Measurements from ENCODE around the gene DOCK7. TPM values are rescaled to one million over a fixed set of nuclear protein-coding genes. Genes with fewer than 3 reads are reported as not detected.

Gene DOCK7
- total RNA-seq, 4 donors from 2014 or later = 7.8 to 56.5 (median 19.1) TPM

- Histone ChIP-seq H3K4me3 (no peak overlapping the region), H3K9me3 (no peaks in the 10 kb centered on the region), H3K4me1 (no peaks in the 10 kb centered on the region), H3K36me3 (no peaks in the 10 kb centered on the region), H3K27me3 (no peaks in the 10 kb centered on the region), H3K27ac (no peak overlapping the region)
- WGBS, 2 donors = 90 to 100% methylated on average over 2 of the region's 2 CpGs
- no peak for TF ChIP-seq POLR2A (IDR thresholded peaks at IDR 0.05)
- TF ChIP-seq, protein P1, sequence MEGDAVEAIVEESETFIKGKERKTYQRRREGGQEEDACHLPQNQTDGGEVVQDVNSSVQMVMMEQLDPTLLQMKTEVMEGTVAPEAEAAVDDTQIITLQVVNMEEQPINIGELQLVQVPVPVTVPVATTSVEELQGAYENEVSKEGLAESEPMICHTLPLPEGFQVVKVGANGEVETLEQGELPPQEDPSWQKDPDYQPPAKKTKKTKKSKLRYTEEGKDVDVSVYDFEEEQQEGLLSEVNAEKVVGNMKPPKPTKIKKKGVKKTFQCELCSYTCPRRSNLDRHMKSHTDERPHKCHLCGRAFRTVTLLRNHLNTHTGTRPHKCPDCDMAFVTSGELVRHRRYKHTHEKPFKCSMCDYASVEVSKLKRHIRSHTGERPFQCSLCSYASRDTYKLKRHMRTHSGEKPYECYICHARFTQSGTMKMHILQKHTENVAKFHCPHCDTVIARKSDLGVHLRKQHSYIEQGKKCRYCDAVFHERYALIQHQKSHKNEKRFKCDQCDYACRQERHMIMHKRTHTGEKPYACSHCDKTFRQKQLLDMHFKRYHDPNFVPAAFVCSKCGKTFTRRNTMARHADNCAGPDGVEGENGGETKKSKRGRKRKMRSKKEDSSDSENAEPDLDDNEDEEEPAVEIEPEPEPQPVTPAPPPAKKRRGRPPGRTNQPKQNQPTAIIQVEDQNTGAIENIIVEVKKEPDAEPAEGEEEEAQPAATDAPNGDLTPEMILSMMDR (IDR thresholded peaks at IDR 0.05) = no peak
- intact Hi-C loops (cut with DNase I) = no loop called here
- no peak for DNase-seq
Measured at GRCh38 chr1:62405247-62405646, 282.9 kb downstream of the DOCK7 start.

Small RNA genes lying within 50 kb of the gene (small RNA-seq; reads per million reads assigned to genes)
- 0 reads per million in 4 donors for gene AL451044.1

Other genes starting within 250 kb of the DOCK7 start
- gene ANGPTL3, start 90.9 kb downstream of the DOCK7 start, total RNA-seq = not detected
- 1 to 10 TPM in 3 of 4 donors, under 1 TPM in 1; 0.95 to 7.5 (median 5.7) TPM for gene ATG4C, start 95.7 kb upstream of the DOCK7 start, total RNA-seq

All from esophagus squamous epithelium (tissue), 5 donors.